Bronchial epithelial cell (primary cell): ENCODE data around the gene SERTAD4. TPM values are rescaled to one million over a fixed set of nuclear protein-coding genes. Genes with fewer than 3 reads are reported as not detected.
A peak's percentile ranks its signal among the peaks of the same experiment; 100 is the strongest.

Experiments used
- DNase-seq: peaks from one replicate; pipeline ENCODE4 v3.0.0-alpha.2; 2010; ENCODE audit warnings: low read depth
- FAIRE-seq: peaks from 2 replicates; lab custom pipeline; 2011; peaks lifted over from hg19 to GRCh38; lab: Jason Lieb, UNC
- H3K27me3 ChIP-seq: 2 replicates; pipeline ENCODE4 v1.5.1; 2011; ENCODE audit warnings: low read length; ENCODE audit not compliant: control insufficient read depth, insufficient read depth
- H3K36me3 ChIP-seq: 2 replicates; pipeline ENCODE4 v1.5.1; 2011; ENCODE audit warnings: low read length; ENCODE audit not compliant: control insufficient read depth, insufficient read depth
- H3K4me3 ChIP-seq: 2 replicates; pipeline ENCODE4 v1.5.1; 2011; ENCODE audit warnings: mild to moderate bottlenecking, low read depth, low read length, control low read depth
- total RNA-seq: library from RNA; depleted of rRNA; stranded (reverse); fragments of >200 nt; gene quantifications from 2 replicates; pipeline ENCODE4 v1.2.1, GENCODE V29; 2014
- TF ChIP-seq, protein P1 (sequence below): IDR thresholded peaks from 2 replicates; pipeline ENCODE4 v1.5.1; 2011; ENCODE audit warnings: mild to moderate bottlenecking, moderate library complexity, low read length, control low read depth, inconsistent platforms; ENCODE audit not compliant: insufficient read depth, severe bottlenecking

SERTAD4 gene
- total RNA-seq, 1 donor from 2014 or later: 0.26 TPM

DNA sequence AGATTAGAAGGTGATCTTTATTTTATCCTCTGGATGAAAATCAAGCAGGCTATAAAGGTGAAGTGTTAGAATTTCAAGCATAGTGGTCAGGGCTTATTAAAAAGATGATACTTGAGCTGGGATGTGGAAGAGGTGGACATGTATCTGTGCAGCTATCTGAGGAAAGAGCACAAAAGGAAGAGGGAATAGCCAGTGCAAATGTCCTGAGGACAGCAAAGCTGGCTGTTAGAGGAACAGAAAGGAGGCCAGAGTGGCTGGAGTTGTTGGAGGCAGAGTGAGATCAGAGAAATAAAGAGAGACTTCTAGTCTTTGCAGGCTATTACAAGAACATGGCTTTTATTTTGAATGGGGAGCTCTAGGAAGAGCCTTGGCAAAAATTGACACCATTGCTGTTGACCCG lies 4.4 kb upstream of the SERTAD4 start:
- no peaks in the 10 kb centered on the region for H3K36me3 ChIP-seq
- TF ChIP-seq, protein P1, sequence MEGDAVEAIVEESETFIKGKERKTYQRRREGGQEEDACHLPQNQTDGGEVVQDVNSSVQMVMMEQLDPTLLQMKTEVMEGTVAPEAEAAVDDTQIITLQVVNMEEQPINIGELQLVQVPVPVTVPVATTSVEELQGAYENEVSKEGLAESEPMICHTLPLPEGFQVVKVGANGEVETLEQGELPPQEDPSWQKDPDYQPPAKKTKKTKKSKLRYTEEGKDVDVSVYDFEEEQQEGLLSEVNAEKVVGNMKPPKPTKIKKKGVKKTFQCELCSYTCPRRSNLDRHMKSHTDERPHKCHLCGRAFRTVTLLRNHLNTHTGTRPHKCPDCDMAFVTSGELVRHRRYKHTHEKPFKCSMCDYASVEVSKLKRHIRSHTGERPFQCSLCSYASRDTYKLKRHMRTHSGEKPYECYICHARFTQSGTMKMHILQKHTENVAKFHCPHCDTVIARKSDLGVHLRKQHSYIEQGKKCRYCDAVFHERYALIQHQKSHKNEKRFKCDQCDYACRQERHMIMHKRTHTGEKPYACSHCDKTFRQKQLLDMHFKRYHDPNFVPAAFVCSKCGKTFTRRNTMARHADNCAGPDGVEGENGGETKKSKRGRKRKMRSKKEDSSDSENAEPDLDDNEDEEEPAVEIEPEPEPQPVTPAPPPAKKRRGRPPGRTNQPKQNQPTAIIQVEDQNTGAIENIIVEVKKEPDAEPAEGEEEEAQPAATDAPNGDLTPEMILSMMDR: no peak
- H3K4me3 ChIP-seq: no peak overlapping the region
- no peak for DNase-seq
- no peaks in the 10 kb centered on the region for H3K27me3 ChIP-seq
- no peak for FAIRE-seq

DNA sequence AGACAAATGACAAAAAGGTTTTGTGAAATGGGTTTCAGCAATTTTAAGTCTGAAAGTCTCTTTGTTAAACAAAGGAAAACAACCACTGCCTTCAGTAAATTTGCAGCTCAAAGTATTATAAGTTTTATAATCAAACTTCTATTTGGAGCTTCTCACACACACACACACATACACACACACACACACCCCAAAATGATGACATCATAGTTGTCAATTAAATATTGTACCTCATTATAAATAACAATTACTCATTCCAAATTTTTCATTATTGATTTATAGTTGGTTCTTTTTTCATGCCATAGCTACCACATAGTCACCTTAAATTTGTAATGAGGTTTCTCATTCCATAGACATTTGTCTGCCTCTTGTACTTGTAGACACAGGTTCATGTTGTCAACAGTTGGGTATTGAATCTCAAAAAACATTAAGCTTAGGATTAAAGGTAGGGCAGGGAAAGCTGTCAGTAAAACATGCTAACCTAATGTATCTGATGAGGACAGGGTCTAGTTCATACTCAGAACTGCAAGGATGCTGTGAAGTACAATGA lies 2.4 kb upstream of the SERTAD4 start:
- Histone ChIP-seq H3K4me3 (no peak overlapping the region), H3K27me3 (no peaks in the 10 kb centered on the region), H3K36me3 (no peaks in the 10 kb centered on the region)
- TF ChIP-seq, protein P1: no peak
- DNase-seq (peak; percentile 72), FAIRE-seq (no peak)

DNA sequence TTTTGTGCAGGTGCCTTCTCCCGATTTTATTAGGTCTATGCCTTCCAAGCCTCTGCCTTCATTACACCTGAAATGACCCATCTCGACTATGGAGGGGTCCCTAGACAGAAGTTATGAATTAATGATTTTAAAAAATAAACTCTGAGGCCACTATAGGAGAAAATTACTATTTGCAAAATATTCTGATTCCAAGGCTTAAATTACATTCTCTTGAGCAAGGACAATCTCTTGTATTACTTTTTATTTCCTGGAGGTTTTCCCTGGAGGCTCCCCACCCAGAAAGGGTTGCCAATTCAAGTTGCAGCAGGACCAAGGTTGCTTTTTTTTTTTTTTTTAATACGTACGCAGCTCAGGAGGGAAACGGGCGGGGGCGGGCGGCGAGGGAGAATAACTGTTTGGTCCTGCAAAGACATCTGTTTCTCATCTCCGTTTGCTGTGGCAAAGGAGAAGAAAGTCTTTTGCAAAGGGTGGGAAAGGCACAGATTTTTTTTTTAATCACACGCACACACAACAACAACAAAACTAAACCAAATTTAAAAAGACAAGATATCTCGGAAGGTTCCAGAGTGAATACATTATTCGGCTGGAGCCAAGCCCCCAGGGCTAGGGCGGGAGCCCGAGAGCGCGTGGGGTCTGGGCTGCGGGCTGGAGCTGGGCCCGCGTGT lies 618 bp upstream of the SERTAD4 start:
- peak; percentile 78 for DNase-seq
- Histone ChIP-seq H3K27me3 (no peaks in the 10 kb centered on the region), H3K36me3 (no peaks in the 10 kb centered on the region), H3K4me3 (peak overlapping the region; percentile 66)
- TF ChIP-seq, protein P1: no peak
- no peak for FAIRE-seq

DNA sequence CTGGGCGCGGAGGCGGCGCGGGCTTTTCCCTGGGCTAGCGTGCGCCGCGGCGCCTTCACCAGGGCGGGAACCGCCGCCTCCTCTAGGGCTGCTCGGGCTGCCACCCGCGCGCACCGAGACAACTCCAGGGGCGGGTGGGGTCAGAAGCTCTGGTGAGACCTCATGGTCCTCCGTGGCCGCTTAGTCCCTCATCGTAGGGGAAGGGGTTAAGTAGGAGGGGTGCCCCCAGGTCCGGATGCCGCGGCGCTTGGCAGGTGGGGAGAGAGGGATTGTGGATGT lies 559 bp downstream of the SERTAD4 start:
- Histone ChIP-seq H3K27me3 (no peaks in the 10 kb centered on the region), H3K36me3 (no peaks in the 10 kb centered on the region), H3K4me3 (peak overlapping the region; percentile 66)
- TF ChIP-seq, protein P1: no peak
- no peak for DNase-seq
- FAIRE-seq: no peak

DNA sequence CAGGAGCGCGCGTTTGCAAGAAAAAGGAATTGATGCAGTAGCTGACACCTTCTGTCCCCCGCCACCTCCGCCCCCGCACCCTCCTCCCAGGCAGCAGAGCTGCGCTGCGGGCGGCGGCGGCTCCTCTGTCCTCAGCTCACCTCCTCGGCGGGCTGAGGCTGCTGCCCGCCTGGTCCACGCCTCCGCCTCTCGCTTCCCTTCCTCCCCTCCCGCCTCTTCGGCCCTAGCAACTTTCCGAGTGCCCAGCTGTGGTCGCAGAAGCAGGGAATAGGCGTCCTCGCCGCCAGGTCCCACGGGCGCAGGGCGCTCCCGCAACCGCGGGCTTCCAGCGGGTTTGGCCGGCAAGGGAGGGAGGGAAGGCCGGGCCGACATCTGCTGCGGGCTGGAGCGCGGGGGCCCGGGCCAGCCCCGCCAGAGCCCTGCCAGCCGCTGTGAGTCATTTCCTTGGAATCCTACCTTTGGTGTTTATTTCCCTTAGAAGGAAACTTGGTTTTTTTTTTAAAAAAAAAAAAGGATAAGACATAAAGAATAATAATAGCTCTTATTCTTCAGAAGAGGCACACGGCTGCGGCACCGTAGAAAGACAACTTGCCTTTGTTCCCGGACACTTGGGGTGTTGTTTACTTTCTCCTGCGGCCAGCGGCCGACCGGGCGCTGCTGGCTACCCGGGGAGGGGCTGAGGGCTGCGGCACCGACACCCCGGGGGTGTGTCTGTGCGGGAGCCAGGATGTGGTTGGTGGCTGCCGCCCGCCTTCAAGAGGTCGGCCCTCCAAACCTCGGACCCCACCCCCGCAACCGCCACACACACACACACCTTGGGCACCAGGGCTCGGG lies 1.1 kb downstream of the SERTAD4 start:
- Histone ChIP-seq H3K27me3 (no peaks in the 10 kb centered on the region), H3K4me3 (peak overlapping the region; percentile 66), H3K36me3 (no peaks in the 10 kb centered on the region)
- no peak for FAIRE-seq
- DNase-seq: peak; percentile 64
- TF ChIP-seq, protein P1: no peak
